ENCODE measurements around the gene LHX5.

DNA sequence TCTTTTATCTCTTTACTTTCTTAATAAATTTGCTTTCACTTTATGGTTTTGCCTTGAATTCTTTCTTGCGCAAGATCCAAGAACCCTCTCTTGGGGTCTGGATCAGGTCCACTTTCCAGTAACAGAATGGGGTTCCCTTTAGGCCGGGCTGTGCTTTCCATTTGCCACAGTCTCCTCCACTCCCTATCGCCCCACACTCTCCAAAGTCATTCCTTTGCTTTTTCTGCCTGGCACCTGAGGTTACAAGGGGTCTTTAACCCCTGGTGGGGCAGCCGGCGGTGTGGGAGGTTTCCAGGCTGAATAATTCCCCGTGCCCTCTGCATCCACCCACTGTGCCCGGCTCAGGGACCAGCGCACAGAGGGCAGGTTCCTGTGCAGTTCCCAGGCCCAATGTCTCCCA is 42.9 kb upstream of the LHX5 start:
- TF ChIP-seq, protein P1, sequence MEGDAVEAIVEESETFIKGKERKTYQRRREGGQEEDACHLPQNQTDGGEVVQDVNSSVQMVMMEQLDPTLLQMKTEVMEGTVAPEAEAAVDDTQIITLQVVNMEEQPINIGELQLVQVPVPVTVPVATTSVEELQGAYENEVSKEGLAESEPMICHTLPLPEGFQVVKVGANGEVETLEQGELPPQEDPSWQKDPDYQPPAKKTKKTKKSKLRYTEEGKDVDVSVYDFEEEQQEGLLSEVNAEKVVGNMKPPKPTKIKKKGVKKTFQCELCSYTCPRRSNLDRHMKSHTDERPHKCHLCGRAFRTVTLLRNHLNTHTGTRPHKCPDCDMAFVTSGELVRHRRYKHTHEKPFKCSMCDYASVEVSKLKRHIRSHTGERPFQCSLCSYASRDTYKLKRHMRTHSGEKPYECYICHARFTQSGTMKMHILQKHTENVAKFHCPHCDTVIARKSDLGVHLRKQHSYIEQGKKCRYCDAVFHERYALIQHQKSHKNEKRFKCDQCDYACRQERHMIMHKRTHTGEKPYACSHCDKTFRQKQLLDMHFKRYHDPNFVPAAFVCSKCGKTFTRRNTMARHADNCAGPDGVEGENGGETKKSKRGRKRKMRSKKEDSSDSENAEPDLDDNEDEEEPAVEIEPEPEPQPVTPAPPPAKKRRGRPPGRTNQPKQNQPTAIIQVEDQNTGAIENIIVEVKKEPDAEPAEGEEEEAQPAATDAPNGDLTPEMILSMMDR (conservative IDR thresholded peaks at IDR 0.05; ENCODE audit: low read depth, low read length) = no peak
- TF ChIP-seq EZH2 (IDR thresholded peaks at IDR 0.05; ENCODE audit: borderline replicate concordance, low read depth, low read length, poor library complexity, severe bottlenecking) = no peak
